Measurements from ENCODE around the gene DCK.

Gene DCK

DNA sequence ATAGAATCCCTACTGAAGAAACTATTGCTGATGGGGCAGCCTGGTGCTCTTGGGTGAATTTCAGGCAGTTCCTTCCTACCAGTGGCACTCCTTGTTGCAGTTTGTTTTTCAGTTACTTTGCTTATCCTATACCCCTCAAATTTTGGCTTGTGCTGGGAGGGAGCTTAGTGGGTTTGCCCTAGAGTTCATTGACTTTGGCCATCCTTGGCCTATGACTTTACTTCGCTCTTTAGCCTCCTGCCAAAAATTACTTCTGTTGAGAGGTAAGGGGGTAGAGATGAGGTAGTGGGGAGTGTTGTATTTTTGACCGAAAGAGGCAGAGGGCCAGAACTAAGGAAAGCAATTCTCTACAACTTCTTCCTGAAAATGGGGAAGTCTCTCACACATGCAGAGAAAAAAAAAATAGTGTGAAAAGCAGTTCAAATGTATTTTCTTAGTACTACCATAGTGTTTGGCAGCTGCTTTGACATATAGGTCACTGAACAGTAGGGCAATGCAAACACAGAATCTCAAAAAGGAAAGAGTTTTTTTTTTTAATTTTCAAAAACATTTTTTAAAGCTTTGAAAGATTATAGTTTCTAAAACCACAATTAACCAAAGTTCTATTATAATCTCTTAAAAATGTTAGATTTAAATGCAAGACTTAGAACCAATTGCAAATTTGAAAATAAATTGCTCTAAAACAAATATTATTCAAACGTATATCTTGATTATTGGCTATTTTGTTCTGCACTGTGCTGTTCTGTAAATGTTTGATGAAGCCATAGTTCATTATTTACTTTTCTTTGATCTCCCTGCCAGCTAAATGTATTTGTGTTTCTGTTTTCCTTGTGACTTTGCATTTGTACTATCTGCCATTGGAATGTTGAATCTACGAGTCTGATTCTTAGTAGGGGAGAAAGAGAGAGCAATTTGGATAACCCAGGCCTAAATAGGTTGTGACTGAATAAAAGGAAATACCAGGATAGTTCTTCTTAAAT lies 73.6 kb downstream of the DCK start:
- Histone ChIP-seq H4K20me1 (ENCODE audit: insufficient read depth, low read length) (no peaks in the 10 kb centered on the region), H3K27ac (ENCODE audit: low read length) (no peak overlapping the region), H3K9me3 (replicated peaks; ENCODE audit: insufficient read depth, low read length) (no peaks in the 10 kb centered on the region), H3K4me2 (ENCODE audit: low read depth, low read length) (no peak overlapping the region), H3K9ac (ENCODE audit: low read length) (no peak overlapping the region), H3K4me1 (ENCODE audit: low read length) (no peaks in the 10 kb centered on the region), H3K9me2 (replicated peaks; ENCODE audit: insufficient read depth, low read length) (no peaks in the 10 kb centered on the region), H2AFZ (ENCODE audit: low read length) (no peak overlapping the region), H3K79me2 (ENCODE audit: low read length) (no peaks in the 10 kb centered on the region), H3K27me3 (replicated peaks; ENCODE audit: insufficient read depth, low read length) (no peaks in the 10 kb centered on the region), H3K4me3 (ENCODE audit: low read length) (no peak overlapping the region), H3K36me3 (replicated peaks; ENCODE audit: insufficient read depth, low read length) (no peaks in the 10 kb centered on the region), H3F3A (ENCODE audit: insufficient read depth, low read length) (no peaks in the 10 kb centered on the region)
- no peak for DNase-seq
- TF ChIP-seq EZH2 (optimal IDR thresholded peaks at IDR 0.05; ENCODE audit: low read depth, low read length), result no peak
- TF ChIP-seq EZH2phosphoT487 (IDR thresholded peaks at IDR 0.05; ENCODE audit: low read length), result no peak
- TF ChIP-seq, protein P1, sequence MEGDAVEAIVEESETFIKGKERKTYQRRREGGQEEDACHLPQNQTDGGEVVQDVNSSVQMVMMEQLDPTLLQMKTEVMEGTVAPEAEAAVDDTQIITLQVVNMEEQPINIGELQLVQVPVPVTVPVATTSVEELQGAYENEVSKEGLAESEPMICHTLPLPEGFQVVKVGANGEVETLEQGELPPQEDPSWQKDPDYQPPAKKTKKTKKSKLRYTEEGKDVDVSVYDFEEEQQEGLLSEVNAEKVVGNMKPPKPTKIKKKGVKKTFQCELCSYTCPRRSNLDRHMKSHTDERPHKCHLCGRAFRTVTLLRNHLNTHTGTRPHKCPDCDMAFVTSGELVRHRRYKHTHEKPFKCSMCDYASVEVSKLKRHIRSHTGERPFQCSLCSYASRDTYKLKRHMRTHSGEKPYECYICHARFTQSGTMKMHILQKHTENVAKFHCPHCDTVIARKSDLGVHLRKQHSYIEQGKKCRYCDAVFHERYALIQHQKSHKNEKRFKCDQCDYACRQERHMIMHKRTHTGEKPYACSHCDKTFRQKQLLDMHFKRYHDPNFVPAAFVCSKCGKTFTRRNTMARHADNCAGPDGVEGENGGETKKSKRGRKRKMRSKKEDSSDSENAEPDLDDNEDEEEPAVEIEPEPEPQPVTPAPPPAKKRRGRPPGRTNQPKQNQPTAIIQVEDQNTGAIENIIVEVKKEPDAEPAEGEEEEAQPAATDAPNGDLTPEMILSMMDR (IDR thresholded peaks at IDR 0.05; ENCODE audit: low read length), result no peak

DNA sequence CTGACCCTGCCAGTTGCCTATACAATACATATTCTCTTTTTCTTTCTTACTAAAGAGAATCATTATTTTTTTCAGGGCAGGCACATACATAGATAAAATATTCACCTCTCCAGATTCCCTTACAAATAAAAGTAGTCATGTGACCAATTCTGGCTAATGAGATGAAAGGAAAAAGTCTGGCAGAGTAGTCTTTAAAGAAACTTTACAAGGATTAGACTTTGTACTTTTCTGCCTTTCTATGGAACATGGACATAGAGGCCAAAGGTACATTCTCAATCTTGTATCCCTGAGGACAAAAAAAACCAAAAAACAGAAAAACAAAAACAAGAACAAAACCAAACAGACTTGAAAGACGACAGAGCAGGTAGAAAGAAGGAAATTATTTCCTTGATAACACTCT lies 75.6 kb downstream of the DCK start:
- DNase-seq, result no peak
- H3K9me3 ChIP-seq (replicated peaks; ENCODE audit: insufficient read depth, low read length), result no peaks in the 10 kb centered on the region
- H3F3A ChIP-seq (ENCODE audit: insufficient read depth, low read length), result no peaks in the 10 kb centered on the region
- H2AFZ ChIP-seq (ENCODE audit: low read length), result no peak overlapping the region
- H3K9me2 ChIP-seq (replicated peaks; ENCODE audit: insufficient read depth, low read length), result no peaks in the 10 kb centered on the region
- no peaks in the 10 kb centered on the region for H3K36me3 ChIP-seq (replicated peaks; ENCODE audit: insufficient read depth, low read length)
- H3K27me3 ChIP-seq (replicated peaks; ENCODE audit: insufficient read depth, low read length), result no peaks in the 10 kb centered on the region
- no peak overlapping the region for H3K4me2 ChIP-seq (ENCODE audit: low read depth, low read length)
- no peak overlapping the region for H3K4me3 ChIP-seq (ENCODE audit: low read length)
- H4K20me1 ChIP-seq (ENCODE audit: insufficient read depth, low read length), result no peaks in the 10 kb centered on the region
- no peaks in the 10 kb centered on the region for H3K79me2 ChIP-seq (ENCODE audit: low read length)
- TF ChIP-seq EZH2phosphoT487 (IDR thresholded peaks at IDR 0.05; ENCODE audit: low read length) (no peak), EZH2 (optimal IDR thresholded peaks at IDR 0.05; ENCODE audit: low read depth, low read length) (no peak)
- TF ChIP-seq, protein P1 (IDR thresholded peaks at IDR 0.05; ENCODE audit: low read length), result no peak
- no peak overlapping the region for H3K9ac ChIP-seq (ENCODE audit: low read length)
- no peaks in the 10 kb centered on the region for H3K4me1 ChIP-seq (ENCODE audit: low read length)
- no peak overlapping the region for H3K27ac ChIP-seq (ENCODE audit: low read length)

DNA sequence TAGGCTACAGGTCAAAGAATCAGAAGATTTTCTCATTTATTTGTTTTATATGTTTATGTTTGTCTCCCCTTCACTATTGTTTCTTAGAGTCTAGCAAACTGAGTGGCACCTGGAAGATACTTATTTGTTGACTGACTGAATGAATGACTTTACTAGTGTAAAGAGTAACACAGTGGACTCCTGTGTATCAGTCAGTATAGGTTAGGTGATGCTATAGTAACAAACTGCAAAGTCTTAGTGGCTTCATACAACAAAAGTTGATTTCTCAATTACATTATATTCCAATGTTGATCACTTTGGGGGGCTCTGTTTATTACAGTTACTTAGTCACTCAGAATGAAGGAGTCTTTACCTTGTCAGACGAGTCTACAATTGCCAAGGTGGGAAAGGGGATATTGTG lies 76.6 kb downstream of the DCK start:
- H3K9me2 ChIP-seq (replicated peaks; ENCODE audit: insufficient read depth, low read length), result no peaks in the 10 kb centered on the region
- H2AFZ ChIP-seq (ENCODE audit: low read length), result no peak overlapping the region
- H3K4me3 ChIP-seq (ENCODE audit: low read length), result no peak overlapping the region
- H3K9me3 ChIP-seq (replicated peaks; ENCODE audit: insufficient read depth, low read length), result no peaks in the 10 kb centered on the region
- no peaks in the 10 kb centered on the region for H3F3A ChIP-seq (ENCODE audit: insufficient read depth, low read length)
- no peak for TF ChIP-seq EZH2phosphoT487 (IDR thresholded peaks at IDR 0.05; ENCODE audit: low read length)
- no peaks in the 10 kb centered on the region for H3K79me2 ChIP-seq (ENCODE audit: low read length)
- H3K4me1 ChIP-seq (ENCODE audit: low read length), result no peaks in the 10 kb centered on the region
- H3K27me3 ChIP-seq (replicated peaks; ENCODE audit: insufficient read depth, low read length), result no peaks in the 10 kb centered on the region
- no peak overlapping the region for H3K4me2 ChIP-seq (ENCODE audit: low read depth, low read length)
- no peaks in the 10 kb centered on the region for H3K36me3 ChIP-seq (replicated peaks; ENCODE audit: insufficient read depth, low read length)
- H3K27ac ChIP-seq (ENCODE audit: low read length), result no peak overlapping the region
- H4K20me1 ChIP-seq (ENCODE audit: insufficient read depth, low read length), result no peaks in the 10 kb centered on the region
- H3K9ac ChIP-seq (ENCODE audit: low read length), result no peak overlapping the region
- DNase-seq, result no peak

Data from MM.1S (cell line).